Erythroblast (primary cell): ENCODE measurements around the gene SH3RF2.

Source experiments
- GATA1 ChIP-seq: IDR thresholded peaks from 2 replicates; pipeline ENCODE4 v1.6.1; 2011; ENCODE audit warnings: low read depth, mild to moderate bottlenecking, control low read depth, low read length, moderate library complexity
- POLR2A ChIP-seq: IDR thresholded peaks from 2 replicates; pipeline ENCODE4 v1.6.1; 2011; ENCODE audit warnings: mild to moderate bottlenecking, low read length

- no peak for TF ChIP-seq POLR2A
- no peak for TF ChIP-seq GATA1
Observed at GRCh38 chr5:145967296-145967695, 30.9 kb downstream of the SH3RF2 start.
